Muscle layer of duodenum (tissue), 2 donors: Measurements from ENCODE around the gene PAQR6.

Experiments
- H3K27ac ChIP-seq: one replicate; pipeline ENCODE4 v1.7.0; 2013; ENCODE audit warnings: mild to moderate bottlenecking, low read length
- H3K27me3 ChIP-seq: one replicate; pipeline ENCODE4 v1.7.0; 2013; ENCODE audit warnings: low read depth, mild to moderate bottlenecking, control low read depth, low read length
- H3K36me3 ChIP-seq, 2 donors: one replicate each; pipeline ENCODE4 v1.7.0; 2013; ENCODE audit warnings: low read length in 2 of 2, control low read depth in 1 of 2, mild to moderate bottlenecking in 1 of 2; ENCODE audit not compliant: insufficient read depth in 2 of 2, control insufficient read depth in 1 of 2
- H3K4me1 ChIP-seq, 2 donors: one replicate each; pipeline ENCODE4 v1.7.0; 2013; ENCODE audit warnings: low read length in 2 of 2, mild to moderate bottlenecking in 2 of 2, control low read depth in 1 of 2, moderate library complexity in 1 of 2; ENCODE audit not compliant: insufficient read depth in 2 of 2, control insufficient read depth in 1 of 2
- H3K4me3 ChIP-seq, 2 donors: one replicate each; pipeline ENCODE4 v1.7.0; 2013; ENCODE audit warnings: low read length in 2 of 2, low read depth in 1 of 2, mild to moderate bottlenecking in 1 of 2
- H3K9me3 ChIP-seq, 2 donors: one replicate each; pipeline ENCODE4 v1.7.0; 2013; ENCODE audit warnings: low read length in 2 of 2, control low read depth in 1 of 2, mild to moderate bottlenecking in 1 of 2; ENCODE audit not compliant: control insufficient read depth in 1 of 2
- donor health status: healthy.

Gene PAQR6

GRCh38 chr1:156245451-156246232, 2.2 kb downstream of the PAQR6 start:
- peaks cover 4 to 29% of the 10 kb centered on the region in 2 donors for H3K4me1 ChIP-seq
- H3K9me3 ChIP-seq = no peaks in the 10 kb centered on the region
- no peak overlapping the region for H3K27ac ChIP-seq
- H3K27me3 ChIP-seq = peaks cover 11% of the 10 kb centered on the region
- peaks cover 6 to 32% of the 10 kb centered on the region in 2 donors for H3K36me3 ChIP-seq
- peak overlapping the region; percentile 11 to 30 for H3K4me3 ChIP-seq

- peaks cover 11% of the 10 kb centered on the region for H3K27me3 ChIP-seq
- peaks cover 4 to 29% of the 10 kb centered on the region in 2 donors for H3K4me1 ChIP-seq
- no peaks in the 10 kb centered on the region for H3K9me3 ChIP-seq
- H3K4me3 ChIP-seq = no peak overlapping the region
- no peak overlapping the region for H3K27ac ChIP-seq
- peaks cover 7 to 26% of the 10 kb centered on the region in 2 donors for H3K36me3 ChIP-seq
These were observed 3.1 kb downstream of the PAQR6 start for GRCh38 chr1:156244712-156245111.

GRCh38 chr1:156244126-156244525, 3.7 kb downstream of the PAQR6 start:
- H3K27me3 ChIP-seq = peaks cover 11% of the 10 kb centered on the region
- peaks cover 4 to 29% of the 10 kb centered on the region in 2 donors for H3K4me1 ChIP-seq
- no peaks in the 10 kb centered on the region for H3K9me3 ChIP-seq
- peaks cover 13 to 26% of the 10 kb centered on the region in 2 donors for H3K36me3 ChIP-seq
- no peak overlapping the region for H3K4me3 ChIP-seq
- H3K27ac ChIP-seq = no peak overlapping the region

GRCh38 chr1:156242738-156243137, 5.1 kb downstream of the PAQR6 start:
- H3K4me1 ChIP-seq = peaks cover 4 to 24% of the 10 kb centered on the region in 2 donors
- H3K27ac ChIP-seq = no peak overlapping the region
- H3K27me3 ChIP-seq = peaks cover 11% of the 10 kb centered on the region
- H3K36me3 ChIP-seq = peaks cover 14 to 37% of the 10 kb centered on the region in 2 donors
- no peaks in the 10 kb centered on the region for H3K9me3 ChIP-seq
- H3K4me3 ChIP-seq = no peak overlapping the region

- H3K36me3 ChIP-seq = peaks cover 17 to 45% of the 10 kb centered on the region in 2 donors
- peaks cover 4 to 16% of the 10 kb centered on the region in 2 donors for H3K4me1 ChIP-seq
- no peak within 1 kb of the TSS for H3K4me3 ChIP-seq
- no peaks in the 10 kb centered on the region for H3K9me3 ChIP-seq
- peaks cover 11% of the 10 kb centered on the region for H3K27me3 ChIP-seq
- no peak within 1 kb of the TSS for H3K27ac ChIP-seq
These were observed 5.9 kb downstream of the PAQR6 start, which contains the start of gene BGLAP for GRCh38 chr1:156241926-156242325. BGLAP (plus strand) TSS chr1:156242184; CDS start chr1:156242232, 48 bp downstream.

GRCh38 chr1:156241311-156241811, 6.5 kb downstream of the PAQR6 start:
- H3K4me3 ChIP-seq = no peak overlapping the region
- no peak overlapping the region for H3K27ac ChIP-seq
- H3K9me3 ChIP-seq = no peaks in the 10 kb centered on the region
- H3K4me1 ChIP-seq = peaks cover 4 to 12% of the 10 kb centered on the region in 2 donors
- H3K27me3 ChIP-seq = peaks cover 11% of the 10 kb centered on the region
- H3K36me3 ChIP-seq = peaks cover 22 to 50% of the 10 kb centered on the region in 2 donors

GRCh38 chr1:156238248-156238647, 9.6 kb downstream of the PAQR6 start:
- H3K27me3 ChIP-seq = no peaks in the 10 kb centered on the region
- H3K4me1 ChIP-seq = no peaks in the 10 kb centered on the region
- no peak overlapping the region for H3K27ac ChIP-seq
- no peak overlapping the region for H3K4me3 ChIP-seq
- no peaks in the 10 kb centered on the region for H3K9me3 ChIP-seq
- peaks cover 29 to 73% of the 10 kb centered on the region in 2 donors for H3K36me3 ChIP-seq

GRCh38 chr1:156236164-156236563, 11.7 kb downstream of the PAQR6 start:
- no peaks in the 10 kb centered on the region for H3K4me1 ChIP-seq
- H3K4me3 ChIP-seq = no peak overlapping the region
- no peaks in the 10 kb centered on the region for H3K9me3 ChIP-seq
- H3K36me3 ChIP-seq = peaks cover 29 to 63% of the 10 kb centered on the region in 2 donors
- H3K27ac ChIP-seq = no peak overlapping the region
- H3K27me3 ChIP-seq = no peaks in the 10 kb centered on the region

GRCh38 chr1:156233426-156234127, 14.3 kb downstream of the PAQR6 start:
- Histone ChIP-seq H3K4me3 (no peak overlapping the region), H3K27me3 (no peaks in the 10 kb centered on the region), H3K36me3 (peaks cover 20 to 43% of the 10 kb centered on the region in 2 donors), H3K4me1 (peaks cover 0 to 3% of the 10 kb centered on the region in 2 donors), H3K9me3 (no peaks in the 10 kb centered on the region), H3K27ac (no peak overlapping the region)

- Histone ChIP-seq H3K4me1 (peaks cover 0 to 3% of the 10 kb centered on the region in 2 donors), H3K9me3 (no peaks in the 10 kb centered on the region), H3K27me3 (no peaks in the 10 kb centered on the region), H3K36me3 (peaks cover 20 to 37% of the 10 kb centered on the region in 2 donors), H3K27ac (no peak overlapping the region), H3K4me3 (no peak overlapping the region)
These were observed 15.5 kb downstream of the PAQR6 start for GRCh38 chr1:156232201-156232894.

GRCh38 chr1:156230473-156230837, 17.4 kb downstream of the PAQR6 start:
- Histone ChIP-seq H3K36me3 (peaks cover 5 to 24% of the 10 kb centered on the region in 2 donors), H3K27me3 (no peaks in the 10 kb centered on the region), H3K27ac (no peak overlapping the region), H3K9me3 (no peaks in the 10 kb centered on the region), H3K4me3 (no peak overlapping the region), H3K4me1 (peaks cover 0 to 4% of the 10 kb centered on the region in 2 donors)
